Upper lobe of left lung (tissue), 6 donors: ENCODE measurements around the gene DCT. TPM values are rescaled to one million over a fixed set of nuclear protein-coding genes. Genes with fewer than 3 reads are reported as not detected.

Source experiments
- ATAC-seq, 2 donors: fragments of 200-7000 bp; cut with Tn5 transposase; one replicate each; pipeline ENCODE4 v1.9.1; 2022; ENCODE audit warnings: mild to moderate bottlenecking in 2 of 2, moderate library complexity in 2 of 2; ENCODE audit not compliant: low FRiP score in 2 of 2
- DNase-seq, 2 donors: peaks; one replicate each; pipeline ENCODE4 v3.0.0-alpha.2; 2019 to 2020
- H3K27ac ChIP-seq, 4 donors: fragments of 200-600 bp; sonication (generic); one replicate each; pipeline ENCODE4 v1.5.1; 2016 to 2019
- H3K27me3 ChIP-seq, 4 donors: fragments of 200-600 bp; sonication (generic); one replicate each; pipeline ENCODE4 v1.5.1; 2017 to 2019
- H3K36me3 ChIP-seq, 4 donors: fragments of 200-600 bp; sonication (generic); one replicate each; pipeline ENCODE4 v1.5.1; 2016 to 2019
- H3K4me1 ChIP-seq, 4 donors: fragments of 200-600 bp; sonication (generic); one replicate each; pipeline ENCODE4 v1.5.1; 2018 to 2019
- H3K4me3 ChIP-seq, 4 donors: fragments of 200-600 bp; sonication (generic); one replicate each; pipeline ENCODE4 v1.5.1; 2017 to 2019; ENCODE audit warnings: mild to moderate bottlenecking in 2 of 4, moderate library complexity in 1 of 4
- H3K9me3 ChIP-seq, 4 donors: fragments of 200-600 bp; sonication (generic); one replicate each; pipeline ENCODE4 v1.5.1; 2018 to 2019
- EP300 ChIP-seq, 4 donors: sonication (generic); formaldehyde crosslinking; IDR thresholded peaks; one replicate each; pipeline ENCODE4 v1.5.1; 2017; ENCODE audit warnings: antibody characterized with exemption in 4 of 4, control low read depth in 2 of 4
- POLR2A ChIP-seq, 4 donors: fragments of 450-650 bp; IDR thresholded peaks; one replicate each; pipeline ENCODE4 v1.5.1; 2016 to 2017; ENCODE audit warnings: antibody characterized with exemption in 4 of 4, mild to moderate bottlenecking in 2 of 4
- POLR2AphosphoS5 ChIP-seq, 2 donors: sonication (generic); formaldehyde crosslinking; IDR thresholded peaks; one replicate each; pipeline ENCODE4 v1.5.1; 2017; ENCODE audit warnings: antibody characterized with exemption in 2 of 2
- WGBS, 2 donors: methylation state at CpG; one replicate each; pipeline ENCODE4 v1.1.5; 2017 to 2018; 5-methylcytosine and 5-hydroxymethylcytosine counted together
- total RNA-seq, 6 donors: library from RNA; depleted of rRNA in 4 of 6; stranded (reverse); fragments of >200 nt in 4 of 6; gene quantifications; one replicate each; pipeline versions ENCODE4 v1.1.0 to v1.2.1, GENCODE V29; 2016 to 2021
- TF ChIP-seq, protein P1 (sequence below), 6 experiments: fragments of 450-650 bp in 4 of 6; fragments of 200-600 bp in 2 of 6; sonication (generic) in 2 of 6; IDR thresholded peaks; one replicate each; pipeline ENCODE4 v1.5.1; 2016 to 2019; ENCODE audit warnings: antibody characterized with exemption in 6 of 6
- donor health status: DM: no; HTN: no; CAD: no; lungs with moderate emphysema.
- donor health status: DM: no; HTN: yes; CAD: no; lungs with severe emphysema.

Gene DCT
- total RNA-seq, 6 donors from 2014 or later = 0.07 to 4.2 (median 0.20) TPM; not detected in 3

DNA sequence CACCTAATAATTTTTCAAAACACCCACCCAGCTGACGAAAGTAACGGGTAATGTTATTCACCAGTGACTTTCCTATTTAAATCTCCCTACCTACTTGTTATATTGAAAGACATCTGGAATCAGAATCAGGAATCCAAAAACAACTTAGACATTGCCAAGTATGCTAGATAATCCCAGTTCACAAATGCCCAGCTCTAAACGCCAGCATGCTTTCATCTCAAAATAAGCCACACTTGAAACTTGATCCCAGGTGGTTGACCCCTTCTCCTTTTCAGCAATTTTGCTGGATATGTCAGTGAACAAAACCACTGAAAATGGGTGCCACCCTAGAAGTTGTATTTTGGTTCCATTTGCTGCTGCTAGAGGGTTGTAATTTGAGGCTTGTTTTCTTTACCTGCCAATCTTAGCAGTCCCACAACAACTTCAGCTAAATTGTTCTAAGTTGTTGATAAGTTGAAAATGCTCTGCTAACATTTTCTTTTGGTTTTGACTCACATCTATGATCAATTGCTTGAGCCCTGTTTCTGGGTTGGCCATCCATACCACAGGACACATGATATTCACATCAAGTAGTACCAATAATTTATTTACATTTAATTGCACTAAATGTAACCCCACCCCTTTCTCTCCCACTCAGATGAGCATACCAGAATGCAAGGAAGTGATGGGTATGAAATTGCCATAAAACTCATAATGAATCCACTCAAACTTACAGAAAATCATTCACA is 66.4 kb downstream of the DCT start:
- 64 to 76% methylated on average over 3 of the region's 3 CpGs for WGBS, 2 donors
- Histone ChIP-seq H3K36me3 (no peaks in the 10 kb centered on the region), H3K9me3 (no peaks in the 10 kb centered on the region), H3K27me3 (no peaks in the 10 kb centered on the region), H3K4me3 (no peak overlapping the region), H3K4me1 (no peaks in the 10 kb centered on the region), H3K27ac (no peak overlapping the region)
- ATAC-seq (no peak), DNase-seq (no peak)
- no peak for TF ChIP-seq EP300 (IDR thresholded peaks at IDR 0.05)
- TF ChIP-seq, protein P1, sequence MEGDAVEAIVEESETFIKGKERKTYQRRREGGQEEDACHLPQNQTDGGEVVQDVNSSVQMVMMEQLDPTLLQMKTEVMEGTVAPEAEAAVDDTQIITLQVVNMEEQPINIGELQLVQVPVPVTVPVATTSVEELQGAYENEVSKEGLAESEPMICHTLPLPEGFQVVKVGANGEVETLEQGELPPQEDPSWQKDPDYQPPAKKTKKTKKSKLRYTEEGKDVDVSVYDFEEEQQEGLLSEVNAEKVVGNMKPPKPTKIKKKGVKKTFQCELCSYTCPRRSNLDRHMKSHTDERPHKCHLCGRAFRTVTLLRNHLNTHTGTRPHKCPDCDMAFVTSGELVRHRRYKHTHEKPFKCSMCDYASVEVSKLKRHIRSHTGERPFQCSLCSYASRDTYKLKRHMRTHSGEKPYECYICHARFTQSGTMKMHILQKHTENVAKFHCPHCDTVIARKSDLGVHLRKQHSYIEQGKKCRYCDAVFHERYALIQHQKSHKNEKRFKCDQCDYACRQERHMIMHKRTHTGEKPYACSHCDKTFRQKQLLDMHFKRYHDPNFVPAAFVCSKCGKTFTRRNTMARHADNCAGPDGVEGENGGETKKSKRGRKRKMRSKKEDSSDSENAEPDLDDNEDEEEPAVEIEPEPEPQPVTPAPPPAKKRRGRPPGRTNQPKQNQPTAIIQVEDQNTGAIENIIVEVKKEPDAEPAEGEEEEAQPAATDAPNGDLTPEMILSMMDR (IDR thresholded peaks at IDR 0.05) = no peak

DNA sequence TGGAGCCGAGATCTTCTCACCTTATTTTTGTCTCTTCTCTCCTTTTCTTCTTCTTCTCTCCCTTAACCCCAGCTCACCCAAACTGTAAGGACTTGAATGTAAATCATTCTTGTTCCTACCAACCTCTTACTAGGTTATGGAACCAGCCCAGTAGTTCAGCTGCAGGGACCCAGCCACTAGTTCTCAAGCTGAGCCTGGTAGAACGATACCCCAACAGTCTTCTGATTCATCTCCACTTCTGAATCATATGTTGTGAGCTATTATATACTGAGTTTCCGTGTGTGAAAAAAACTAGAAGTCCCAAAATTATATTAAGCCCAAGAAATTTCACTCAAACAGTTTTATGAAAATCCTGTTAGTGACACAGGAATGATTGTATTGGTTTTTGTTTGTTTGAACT is 67.7 kb downstream of the DCT start:
- WGBS, 2 donors = 72 to 76% methylated on average over 3 of the region's 3 CpGs
- Histone ChIP-seq H3K9me3 (no peaks in the 10 kb centered on the region), H3K4me1 (no peaks in the 10 kb centered on the region), H3K36me3 (no peaks in the 10 kb centered on the region), H3K27me3 (no peaks in the 10 kb centered on the region), H3K4me3 (no peak overlapping the region), H3K27ac (no peak overlapping the region)
- DNase-seq = no peak
- no peak for ATAC-seq
- no peak for TF ChIP-seq POLR2A (IDR thresholded peaks at IDR 0.05)
- TF ChIP-seq EP300 (IDR thresholded peaks at IDR 0.05) = no peak
- no peak for TF ChIP-seq POLR2AphosphoS5 (IDR thresholded peaks at IDR 0.05)
- TF ChIP-seq, protein P1 (IDR thresholded peaks at IDR 0.05) = no peak

DNA sequence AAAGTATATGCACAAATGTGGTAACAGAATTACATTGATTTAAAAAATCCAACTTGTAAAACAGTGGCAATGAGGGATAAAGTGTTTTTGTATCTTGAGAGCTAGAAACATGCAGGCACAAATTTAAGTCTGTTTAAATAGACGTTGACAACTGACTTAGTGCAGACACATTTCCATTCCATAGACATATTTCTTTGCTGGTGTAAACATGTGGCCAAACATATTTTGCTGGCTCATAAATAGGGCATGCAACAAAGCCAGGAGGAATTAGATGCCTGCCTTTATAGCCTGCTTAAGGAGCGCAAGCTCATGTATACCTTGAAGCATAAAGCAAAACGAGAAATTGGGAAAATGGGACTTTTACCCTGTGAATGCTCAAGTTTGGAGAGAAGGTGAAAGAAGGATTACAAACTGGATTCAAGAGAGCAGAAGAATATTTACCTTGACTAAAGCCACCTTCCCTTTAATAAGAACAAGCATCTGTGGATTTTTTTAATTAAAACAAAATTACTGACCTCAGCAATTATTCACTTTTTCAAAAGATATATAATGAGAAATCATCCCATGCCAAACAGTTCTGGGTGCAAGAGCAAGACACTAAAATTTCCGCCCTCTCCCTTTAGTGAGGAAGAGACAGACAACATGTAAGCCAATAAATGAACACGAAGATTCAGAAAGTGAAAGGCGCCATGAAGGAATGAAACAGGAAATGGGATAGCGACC is 71.0 kb downstream of the DCT start:
- ATAC-seq = no peak
- Histone ChIP-seq H3K9me3 (no peaks in the 10 kb centered on the region), H3K27ac (no peak overlapping the region), H3K36me3 (no peaks in the 10 kb centered on the region), H3K4me1 (no peaks in the 10 kb centered on the region), H3K4me3 (no peak overlapping the region), H3K27me3 (no peaks in the 10 kb centered on the region)
- WGBS, 2 donors = 83 to 87% methylated on average over 7 of the region's 7 CpGs
- TF ChIP-seq, protein P1 (IDR thresholded peaks at IDR 0.05) = no peak
- TF ChIP-seq POLR2A (IDR thresholded peaks at IDR 0.05) (no peak), EP300 (IDR thresholded peaks at IDR 0.05) (no peak), POLR2AphosphoS5 (IDR thresholded peaks at IDR 0.05) (no peak)
- no peak for DNase-seq

DNA sequence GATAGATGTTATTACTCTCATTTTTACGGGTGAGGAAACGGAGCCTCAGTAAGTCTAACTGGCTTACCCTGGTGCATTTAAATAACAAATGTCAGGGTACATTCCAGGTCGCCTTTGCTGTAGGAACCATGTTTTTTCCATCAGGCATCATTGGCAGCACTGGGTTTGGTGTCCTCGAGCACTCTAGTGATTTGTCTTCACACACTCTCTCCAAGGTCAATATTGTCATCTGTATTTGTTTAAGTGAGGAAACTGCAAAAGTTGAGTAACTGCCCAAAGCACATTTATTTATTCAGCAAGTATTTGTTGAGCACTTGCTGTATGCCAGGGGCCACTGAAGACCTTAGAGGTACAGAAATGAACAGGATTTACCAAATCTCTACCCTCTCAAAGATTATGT is 78.6 kb downstream of the DCT start:
- ATAC-seq (no peak), DNase-seq (no peak)
- TF ChIP-seq EP300 (IDR thresholded peaks at IDR 0.05) (no peak), POLR2A (IDR thresholded peaks at IDR 0.05) (no peak), POLR2AphosphoS5 (IDR thresholded peaks at IDR 0.05) (no peak)
- TF ChIP-seq, protein P1 (IDR thresholded peaks at IDR 0.05) = no peak
- H3K27me3 ChIP-seq = no peaks in the 10 kb centered on the region
- H3K27ac ChIP-seq = no peak overlapping the region
- no peaks in the 10 kb centered on the region for H3K9me3 ChIP-seq
- no peaks in the 10 kb centered on the region for H3K36me3 ChIP-seq
- H3K4me3 ChIP-seq = no peak overlapping the region
- WGBS, 2 donors = 64 to 76% methylated on average over 4 of the region's 4 CpGs
- no peaks in the 10 kb centered on the region for H3K4me1 ChIP-seq
